GM12878 (cell line): ENCODE measurements around the gene FBXW7. TPM values are rescaled to one million over a fixed set of nuclear protein-coding genes. Genes with fewer than 3 reads are reported as not detected.

ENCODE experiments used
- ATAC-seq: fragments of 200-7000 bp; cut with Tn5 transposase; 3 replicates; pipeline ENCODE4 v1.9.1; 2020; ENCODE audit warnings: mild to moderate bottlenecking, moderate library complexity
- BruUV-seq: library from RNA; stranded (reverse); fragments of 400-500 nt; replicated peaks from 2 replicates; lab custom pipeline; 2021; lab: Mats Ljungman, UMichigan
- CTCF ChIA-PET: fragments of 300-600 bp; sonication (Branson Sonifier 250); formaldehyde crosslinking; extraction: SDS; loops from one replicate; lab custom pipeline; 2021; ENCODE audit warnings: inconsistent platforms; lab: Yijun Ruan, JAX
- POLR2A ChIA-PET: fragments of 350-600 bp; formaldehyde crosslinking; extraction: SDS; loops from one replicate; lab custom pipeline; 2021; ENCODE audit warnings: inconsistent platforms; lab: Charles Lee
- RAD21 ChIA-PET: fragments of 300-600 bp; sonication (Branson Sonifier 250); formaldehyde crosslinking; loops from one replicate; lab custom pipeline; 2023; ENCODE audit warnings: antibody characterized with exemption; ENCODE audit not compliant: unreplicated experiment; lab: Charles Lee
- SMC1A ChIA-PET: fragments of 300-600 bp; sonication (Branson Sonifier 250); formaldehyde crosslinking; loops from one replicate; lab custom pipeline; 2023; ENCODE audit not compliant: unreplicated experiment, uncharacterized antibody; lab: Charles Lee
- DNase-seq: peaks from one replicate; pipeline ENCODE4 v3.0.0-alpha.2; 2011; ENCODE audit warnings: low read depth, low spot score
- FAIRE-seq: peaks from 3 replicates; lab custom pipeline; 2011; peaks lifted over from hg19 to GRCh38; lab: Jason Lieb, UNC
- H2AFZ ChIP-seq: 2 replicates; pipeline ENCODE4 v1.6.0; 2011; ENCODE audit warnings: low read depth, low read length, control low read depth; ENCODE audit not compliant: control insufficient read depth
- H3K27ac ChIP-seq: 2 replicates; pipeline ENCODE4 v1.5.1; 2011; ENCODE audit warnings: control low read depth; ENCODE audit not compliant: control insufficient read depth, insufficient read depth
- H3K27me3 ChIP-seq, 2 experiments: replicated peaks in 1 of 2; 2 replicates each; pipeline versions ENCODE4 v1.6.0 to v1.6.1; 2011; ENCODE audit warnings: low read length in 1 of 2; ENCODE audit not compliant: control insufficient read depth in 2 of 2, insufficient read depth in 2 of 2
- H3K36me3 ChIP-seq, 2 experiments: 2 replicates each; pipeline ENCODE4 v1.5.1; 2011; ENCODE audit warnings: low read length in 1 of 2; ENCODE audit not compliant: control insufficient read depth in 2 of 2, insufficient read depth in 2 of 2
- H3K4me1 ChIP-seq: 2 replicates; pipeline ENCODE4 v1.6.1; 2011; ENCODE audit warnings: mild to moderate bottlenecking, low read length, moderate library complexity, mixed read lengths; ENCODE audit not compliant: control insufficient read depth, insufficient read depth
- H3K4me2 ChIP-seq: 2 replicates; pipeline ENCODE4 v1.6.0; 2011; ENCODE audit warnings: control low read depth; ENCODE audit not compliant: control insufficient read depth, insufficient read depth
- H3K4me3 ChIP-seq: fragments of 200-600 bp; sonication (generic); 2 replicates; pipeline ENCODE4 v1.5.1; 2016
- H3K79me2 ChIP-seq: 2 replicates; pipeline ENCODE4 v1.6.0; 2011; ENCODE audit warnings: low read length; ENCODE audit not compliant: control insufficient read depth, insufficient read depth
- H3K9ac ChIP-seq: 2 replicates; pipeline ENCODE4 v1.8.0; 2011; ENCODE audit warnings: low read length, control low read depth, mixed read lengths; ENCODE audit not compliant: control insufficient read depth, insufficient read depth
- H3K9me3 ChIP-seq: replicated peaks from 3 replicates; pipeline ENCODE4 v1.5.1; 2011; ENCODE audit warnings: mild to moderate bottlenecking, low read length; ENCODE audit not compliant: control insufficient read depth, insufficient read depth
- H4K20me1 ChIP-seq: 2 replicates; pipeline ENCODE4 v1.6.0; 2011; ENCODE audit not compliant: control insufficient read depth, insufficient read depth
- CBFB ChIP-seq: IDR thresholded peaks from 2 replicates; pipeline ENCODE4 v1.6.1; 2016; ENCODE audit warnings: antibody characterized with exemption, low read depth
- CHD4 ChIP-seq: fragments of 200-600 bp; sonication (generic); IDR thresholded peaks from 2 replicates; pipeline ENCODE4 v1.6.1; 2016; ENCODE audit warnings: mild to moderate bottlenecking
- CTCF ChIP-seq, 3 experiments: IDR thresholded peaks in 2 of 3; conservative IDR thresholded peaks in 1 of 3; 2 replicates each; pipeline ENCODE4 v1.5.1; 2011; ENCODE audit warnings: low read depth in 3 of 3, low read length in 3 of 3, mild to moderate bottlenecking in 3 of 3, control low read depth in 2 of 3, moderate library complexity in 2 of 3, inconsistent platforms in 1 of 3, mixed read lengths in 1 of 3; ENCODE audit not compliant: control insufficient read depth in 2 of 3, insufficient read depth in 1 of 3; ENCODE audit errors: extremely low read depth in 1 of 3
- E2F8 ChIP-seq: fragments of 450-650 bp; IDR thresholded peaks from 2 replicates; pipeline ENCODE4 v1.6.1; 2018; ENCODE audit warnings: mild to moderate bottlenecking, low read depth, moderate library complexity; ENCODE audit not compliant: partially characterized antibody
- FOXM1 ChIP-seq: IDR thresholded peaks from 2 replicates; pipeline ENCODE4 v1.6.1; 2012; ENCODE audit warnings: low read depth, mild to moderate bottlenecking, inconsistent platforms, low read length, moderate library complexity
- HCFC1 ChIP-seq: fragments of 150-350 bp; IDR thresholded peaks from 2 replicates; pipeline ENCODE4 v1.6.1; 2014; ENCODE audit warnings: low read length
- HSF1 ChIP-seq: fragments of 150-350 bp; IDR thresholded peaks from 2 replicates; pipeline ENCODE4 v1.6.1; 2014; ENCODE audit warnings: mild to moderate bottlenecking, low read depth, low read length
- IRF4 ChIP-seq: IDR thresholded peaks from 2 replicates; pipeline ENCODE4 v1.6.1; 2011; ENCODE audit warnings: low read depth, low read length
- JUND ChIP-seq: IDR thresholded peaks from 2 replicates; pipeline ENCODE4 v1.6.1; 2012; ENCODE audit warnings: low read depth, mild to moderate bottlenecking, low read length, improper control_type of control experiment, moderate library complexity
- MTA3 ChIP-seq: IDR thresholded peaks from 2 replicates; pipeline ENCODE4 v1.6.1; 2012; ENCODE audit warnings: low read length, inconsistent platforms, borderline replicate concordance
- MYC ChIP-seq: IDR thresholded peaks from 2 replicates; pipeline ENCODE4 v1.6.1; 2011; ENCODE audit warnings: mild to moderate bottlenecking, low read length, moderate library complexity, inconsistent platforms; ENCODE audit not compliant: insufficient read depth, insufficient replicate concordance, insufficient read length, severe bottlenecking
- NR2F1 ChIP-seq: fragments of 450-650 bp; conservative IDR thresholded peaks from 2 replicates; pipeline ENCODE4 v1.6.1; 2017; ENCODE audit warnings: mild to moderate bottlenecking
- RAD21 ChIP-seq: IDR thresholded peaks from 2 replicates; pipeline ENCODE4 v1.6.1; 2011; ENCODE audit warnings: mild to moderate bottlenecking, low read depth, low read length, moderate library complexity; ENCODE audit not compliant: insufficient read depth
- SMAD5 ChIP-seq: IDR thresholded peaks from 2 replicates; pipeline ENCODE4 v1.6.1; 2016; ENCODE audit warnings: antibody characterized with exemption, low read depth
- SMARCA5 ChIP-seq: fragments of 450-650 bp; IDR thresholded peaks from 2 replicates; pipeline ENCODE4 v1.6.1; 2017; ENCODE audit warnings: mild to moderate bottlenecking
- TCF7 ChIP-seq: IDR thresholded peaks from 2 replicates; pipeline ENCODE4 v1.6.1; 2014; ENCODE audit warnings: antibody characterized with exemption, borderline replicate concordance
- ZNF24 ChIP-seq: fragments of 450-650 bp; IDR thresholded peaks from 2 replicates; pipeline ENCODE4 v1.6.1; 2017; ENCODE audit warnings: antibody characterized with exemption, mild to moderate bottlenecking
- WGBS: methylation state at CpG from one replicate; pipeline ENCODE4 v1.1.6; 2016; ENCODE audit warnings: low lambda C conversion rate; ENCODE audit not compliant: insufficient replicate concordance, insufficient coverage; ENCODE audit errors: missing lambda C conversion rate; 5-methylcytosine and 5-hydroxymethylcytosine counted together
- in situ Hi-C: fragments of 300-500 bp; cut with MboI; formaldehyde crosslinking; loops from 9 replicates; pipeline ENCODE4 v1.14.3; 2018; ENCODE audit warnings: mixed read lengths
- intact Hi-C: fragments of 100-400 bp; cut with micrococcal nuclease; formaldehyde crosslinking; loops from one replicate; pipeline ENCODE4 v1.14.2; 2022; ENCODE audit not compliant: unreplicated experiment
- polyA plus RNA-seq, 11 experiments: library from polyadenylated mRNA; depleted of rRNA in 4 of 11; unstranded in 6 of 11; stranded (reverse) in 5 of 11; fragments of >200 nt; fragmentation: Nextera tagmentation in 4 of 11; fragmentation: Illumina TruSeq in 1 of 11; extraction: Ambion mirVana in 4 of 11; extraction: Trizol in 1 of 11; gene quantifications; 1 replicate in 1 of 11; 2 replicates in 10 of 11; pipeline versions ENCODE4 v1.2.1 to v1.2.3, GENCODE V29; 2011 to 2016; ENCODE audit warnings: inconsistent platforms in 2 of 11, missing spikeins in 2 of 11, low read depth in 1 of 11
- total RNA-seq, 4 experiments: library from RNA; depleted of rRNA in 3 of 4; stranded (reverse); fragments of >200 nt in 3 of 4; fragmentation: Illumina TruSeq in 1 of 4; extraction: Trizol in 1 of 4; gene quantifications; 2 replicates each; pipeline versions ENCODE4 v1.2.1 to v1.2.3, GENCODE V29; 2013 to 2021

Gene FBXW7
- total and polyA plus RNA-seq, 10 of the 15 experiments (the other 5 are each of a cell fraction or from before 2014, with no cell fraction given): 35.8 to 118 (median 47.2) TPM

- Histone ChIP-seq H3K27ac (no peak overlapping the region), H3K4me1 (no peaks in the 10 kb centered on the region), H3K36me3 (no peaks in the 10 kb centered on the region), H3K4me2 (no peak overlapping the region), H3K9me3 (no peaks in the 10 kb centered on the region), H3K4me3 (no peak overlapping the region), H4K20me1 (no peaks in the 10 kb centered on the region), H3K79me2 (no peaks in the 10 kb centered on the region), H3K9ac (no peak overlapping the region), H2AFZ (no peak overlapping the region), H3K27me3 (no peaks in the 10 kb centered on the region)
- POLR2A ChIA-PET: interaction anchor here (0.7 to 1.8 kb wide), 4 partner anchors 11 to 63 kb away, joined by 4 to 6 read pairs (median 4); no protein-coding TSS in a partner anchor
- no TSS peak for BruUV-seq
- intact Hi-C loops (no loop called here), in situ Hi-C loops (no loop called here)
- ATAC-seq (no peak), FAIRE-seq (no peak), DNase-seq (no peak)
- RAD21 ChIA-PET: interaction anchor here (1.0 to 4.2 kb wide), 4 partner anchors 16 to 78 kb away, joined by 3 to 14 read pairs (median 8); no protein-coding TSS in a partner anchor
- CTCF ChIA-PET: interaction anchor here (0.9 to 3.6 kb wide), 10 partner anchors 12 to 171 kb away, joined by 3 to 14 read pairs (median 4); no protein-coding TSS in a partner anchor
- 83% methylated on average over 11 of the region's 11 CpGs for WGBS
- SMC1A ChIA-PET: interaction anchor here (1.2 to 6.8 kb wide), 15 partner anchors 10 to 119 kb away, joined by 3 to 42 read pairs (median 5); partner anchors contain the start of gene FBXW7
- TF ChIP-seq MTA3 (no peak), CBFB (no peak), FOXM1 (no peak), CHD4 (no peak), SMAD5 (no peak), CTCF (IDR thresholded peaks at IDR 0.05 in 2 of 3, conservative IDR thresholded peaks at IDR 0.05 in 1 of 3; ENCODE audit: control insufficient read depth in 2 of 3, extremely low read depth in 1 of 3, insufficient read depth in 1 of 3, low read depth in 3 of 3, low read length in 3 of 3) (no peak), JUND (no peak), IRF4 (no peak), MYC (no peak), RAD21 (no peak), SMARCA5 (no peak), TCF7 (no peak), HSF1 (no peak), E2F8 (no peak), ZNF24 (no peak), HCFC1 (no peak), NR2F1 (no peak)
Observed at GRCh38 chr4:152579107-152579764, 43.3 kb upstream of the FBXW7 start.
